ENCODE measurements around the gene NEURL1B.

DNA sequence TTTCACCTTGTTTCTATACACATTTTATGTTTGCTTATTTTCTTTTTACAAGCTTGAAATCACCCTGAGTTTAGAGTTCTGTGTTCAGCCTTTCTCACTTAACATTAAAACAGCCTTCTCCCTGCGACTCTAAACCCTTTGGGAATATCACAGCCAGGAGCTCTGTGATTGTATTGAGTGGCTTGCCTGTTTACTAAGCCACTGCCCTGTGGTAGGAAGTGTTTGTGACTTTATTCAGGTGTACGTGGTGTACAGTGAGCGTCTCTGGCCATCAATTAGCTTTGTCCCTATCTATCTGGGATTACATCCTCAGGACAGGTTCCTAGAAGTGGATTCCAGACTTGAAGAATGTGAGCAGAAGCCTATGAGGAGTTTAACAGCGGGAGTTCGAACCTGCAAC, 11.0 kb upstream of the NEURL1B start:
- TF ChIP-seq SUZ12 (IDR thresholded peaks at IDR 0.05), result no peak
- TF ChIP-seq SP1 (IDR thresholded peaks at IDR 0.05), result no peak
- no peak for TF ChIP-seq FOXA1 (IDR thresholded peaks at IDR 0.05)
- no peak for TF ChIP-seq ELF4 (IDR thresholded peaks at IDR 0.05)
- TF ChIP-seq TARDBP (IDR thresholded peaks at IDR 0.05), result no peak
- TF ChIP-seq FOXM1 (IDR thresholded peaks at IDR 0.05; ENCODE audit: borderline replicate concordance), result no peak
- no peak for TF ChIP-seq BHLHE40 (IDR thresholded peaks at IDR 0.05; ENCODE audit: borderline replicate concordance)
- no peak for TF ChIP-seq LEF1 (IDR thresholded peaks at IDR 0.05; ENCODE audit: borderline replicate concordance)
- TF ChIP-seq ZNF384 (IDR thresholded peaks at IDR 0.05), result no peak

Measured in HEK293T (cell line).